ENCODE results near the gene MUSTN1. TPM values are rescaled to one million over a fixed set of nuclear protein-coding genes. Genes with fewer than 3 reads are reported as not detected.

The MUSTN1 gene
- total RNA-seq, 2 experiments from 2014 or later: 0.28 to 1.7 TPM

DNA sequence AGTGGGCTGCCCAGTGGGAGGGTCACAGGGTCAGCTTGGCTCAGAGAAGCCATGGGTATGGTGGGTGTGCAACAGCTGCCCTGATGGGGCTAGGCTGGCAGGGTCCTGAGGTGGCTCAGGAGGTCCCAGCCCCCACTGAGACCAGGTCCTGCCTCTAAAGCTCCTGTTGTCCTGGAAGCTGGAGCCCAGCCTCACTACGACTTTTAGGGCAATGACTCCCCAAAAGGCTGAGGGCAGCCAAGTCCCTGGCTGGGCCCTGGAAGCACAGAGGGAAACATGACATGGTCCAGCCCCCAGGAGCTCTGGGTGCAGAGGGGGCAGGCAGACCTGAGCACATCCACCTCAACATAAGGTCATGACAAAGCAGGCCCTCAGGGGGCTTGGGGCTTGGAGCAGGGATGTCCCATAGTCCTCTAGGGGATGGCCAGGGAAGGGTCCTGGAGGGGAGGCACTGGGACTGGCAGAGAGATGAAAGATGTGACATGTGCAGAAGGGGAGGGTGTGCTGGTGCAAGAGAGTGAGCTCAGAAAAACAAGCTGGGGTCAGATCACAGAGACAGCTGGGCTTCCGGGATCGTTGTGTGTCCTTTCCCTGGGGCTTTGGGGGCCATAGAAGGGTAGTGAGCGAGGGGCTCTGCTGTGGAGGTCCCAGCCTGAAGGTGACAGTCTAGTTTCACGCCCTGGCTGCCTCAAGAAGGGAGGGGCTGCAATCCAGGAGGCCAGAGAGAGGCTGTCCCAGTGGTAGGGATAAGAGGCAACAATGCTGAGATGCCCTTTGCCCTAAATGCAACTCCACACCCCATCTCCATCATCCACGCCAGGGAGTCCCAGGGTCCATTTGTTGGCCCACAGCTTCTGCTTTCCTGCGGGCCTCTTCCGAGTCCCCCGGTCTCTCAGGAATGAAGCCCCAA, 40.9 kb downstream of the MUSTN1 start:
- H2AFZ ChIP-seq (ENCODE audit: low read length): no peak overlapping the region
- H3K4me2 ChIP-seq (ENCODE audit: low read length): no peak overlapping the region
- no peak overlapping the region for H3K27ac ChIP-seq (ENCODE audit: low read depth, low read length, poor library complexity, severe bottlenecking)
- DNase-seq (ENCODE audit: low spot score): no peak
- H3K79me2 ChIP-seq (ENCODE audit: insufficient read depth, low read depth, low read length): no peaks in the 10 kb centered on the region
- TF ChIP-seq, protein P1, sequence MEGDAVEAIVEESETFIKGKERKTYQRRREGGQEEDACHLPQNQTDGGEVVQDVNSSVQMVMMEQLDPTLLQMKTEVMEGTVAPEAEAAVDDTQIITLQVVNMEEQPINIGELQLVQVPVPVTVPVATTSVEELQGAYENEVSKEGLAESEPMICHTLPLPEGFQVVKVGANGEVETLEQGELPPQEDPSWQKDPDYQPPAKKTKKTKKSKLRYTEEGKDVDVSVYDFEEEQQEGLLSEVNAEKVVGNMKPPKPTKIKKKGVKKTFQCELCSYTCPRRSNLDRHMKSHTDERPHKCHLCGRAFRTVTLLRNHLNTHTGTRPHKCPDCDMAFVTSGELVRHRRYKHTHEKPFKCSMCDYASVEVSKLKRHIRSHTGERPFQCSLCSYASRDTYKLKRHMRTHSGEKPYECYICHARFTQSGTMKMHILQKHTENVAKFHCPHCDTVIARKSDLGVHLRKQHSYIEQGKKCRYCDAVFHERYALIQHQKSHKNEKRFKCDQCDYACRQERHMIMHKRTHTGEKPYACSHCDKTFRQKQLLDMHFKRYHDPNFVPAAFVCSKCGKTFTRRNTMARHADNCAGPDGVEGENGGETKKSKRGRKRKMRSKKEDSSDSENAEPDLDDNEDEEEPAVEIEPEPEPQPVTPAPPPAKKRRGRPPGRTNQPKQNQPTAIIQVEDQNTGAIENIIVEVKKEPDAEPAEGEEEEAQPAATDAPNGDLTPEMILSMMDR (conservative IDR thresholded peaks at IDR 0.05; ENCODE audit: low read length): no peak
- no peak for TF ChIP-seq EZH2phosphoT487 (IDR thresholded peaks at IDR 0.05; ENCODE audit: borderline replicate concordance, low read depth, low read length)
- ChIA-PET POLR2A (interaction anchor here (0.7 kb wide), 1 partner anchor 21 kb away, joined by 3 read pairs; no protein-coding TSS in a partner anchor), CTCF (ENCODE audit: unreplicated experiment) (no interaction called here)
- H4K20me1 ChIP-seq (ENCODE audit: insufficient read depth, low read length): no peaks in the 10 kb centered on the region
- no peaks in the 10 kb centered on the region for H3K36me3 ChIP-seq (ENCODE audit: insufficient read depth, low read length)
- intact Hi-C loops (cut with micrococcal nuclease; ENCODE audit: unreplicated experiment): no loop called here
- no TSS peak for BruUV-seq (replicated peaks)
- H3K9me3 ChIP-seq (ENCODE audit: low read length): no peaks in the 10 kb centered on the region
- no peaks in the 10 kb centered on the region for H3K9me2 ChIP-seq (ENCODE audit: insufficient read depth, low read length)
- no peaks in the 10 kb centered on the region for H3K4me1 ChIP-seq (ENCODE audit: insufficient read depth, low read length, poor library complexity, severe bottlenecking)
- H3K4me3 ChIP-seq (ENCODE audit: low read depth, low read length, poor library complexity, severe bottlenecking): no peak overlapping the region

GRCh38 chr3:52792961-52793695, 41.7 kb downstream of the MUSTN1 start:
- Histone ChIP-seq H3K27ac (ENCODE audit: low read depth, low read length, poor library complexity, severe bottlenecking) (no peak overlapping the region), H3K4me3 (ENCODE audit: low read depth, low read length, poor library complexity, severe bottlenecking) (no peak overlapping the region), H3K36me3 (ENCODE audit: insufficient read depth, low read length) (no peaks in the 10 kb centered on the region), H3K9me3 (ENCODE audit: low read length) (no peaks in the 10 kb centered on the region), H4K20me1 (ENCODE audit: insufficient read depth, low read length) (no peaks in the 10 kb centered on the region), H3K9me2 (ENCODE audit: insufficient read depth, low read length) (no peaks in the 10 kb centered on the region), H3K4me1 (ENCODE audit: insufficient read depth, low read length, poor library complexity, severe bottlenecking) (no peaks in the 10 kb centered on the region), H3K79me2 (ENCODE audit: insufficient read depth, low read depth, low read length) (no peaks in the 10 kb centered on the region), H3K4me2 (ENCODE audit: low read length) (no peak overlapping the region), H2AFZ (ENCODE audit: low read length) (no peak overlapping the region)
- intact Hi-C loops (cut with micrococcal nuclease; ENCODE audit: unreplicated experiment): no loop called here
- POLR2A ChIA-PET: interaction anchor here (0.7 to 1.1 kb wide), 3 partner anchors 22 to 122 kb away, joined by 3 to 4 read pairs (median 4); no protein-coding TSS in a partner anchor
- BruUV-seq (replicated peaks): no TSS peak
- no peak for DNase-seq (ENCODE audit: low spot score)
- TF ChIP-seq, protein P1 (conservative IDR thresholded peaks at IDR 0.05; ENCODE audit: low read length): no peak
- no peak for TF ChIP-seq EZH2phosphoT487 (IDR thresholded peaks at IDR 0.05; ENCODE audit: borderline replicate concordance, low read depth, low read length)
- CTCF ChIA-PET (ENCODE audit: unreplicated experiment): no interaction called here

Data from OCI-LY7 (cell line).